Aorta (tissue), 5 donors: ENCODE data around the gene ARL5C. TPM values are rescaled to one million over a fixed set of nuclear protein-coding genes. Genes with fewer than 3 reads are reported as not detected.

Experiments
- ATAC-seq: fragments of 200-7000 bp; cut with Tn5 transposase; one replicate; pipeline ENCODE4 v1.9.1; 2022; ENCODE audit warnings: moderate library complexity; ENCODE audit not compliant: low FRiP score
- DNase-seq, 2 donors: peaks; one replicate each; pipeline ENCODE4 v3.0.0-alpha.2; 2020
- H3K27ac ChIP-seq, 2 donors: one replicate each; pipeline ENCODE4 v1.5.1; 2013; ENCODE audit warnings: low read length in 2 of 2, mild to moderate bottlenecking in 2 of 2, moderate library complexity in 2 of 2, control low read depth in 1 of 2, inconsistent platforms in 1 of 2, low read depth in 1 of 2
- H3K27me3 ChIP-seq, 2 donors: one replicate each; pipeline ENCODE4 v1.6.1; 2013; ENCODE audit warnings: control low read depth in 1 of 2, low read length in 1 of 2, mild to moderate bottlenecking in 1 of 2, moderate library complexity in 1 of 2; ENCODE audit not compliant: insufficient read depth in 2 of 2, control insufficient read depth in 1 of 2
- H3K36me3 ChIP-seq, 2 donors: one replicate each; pipeline ENCODE4 v1.6.1; 2013; ENCODE audit warnings: control low read depth in 1 of 2, low read length in 1 of 2, mild to moderate bottlenecking in 1 of 2; ENCODE audit not compliant: insufficient read depth in 2 of 2, control insufficient read depth in 1 of 2
- H3K4me1 ChIP-seq, 2 donors: one replicate each; pipeline ENCODE4 v1.6.1; 2013; ENCODE audit warnings: low read length in 2 of 2, control low read depth in 1 of 2, mild to moderate bottlenecking in 1 of 2, moderate library complexity in 1 of 2; ENCODE audit not compliant: insufficient read depth in 2 of 2, control insufficient read depth in 1 of 2
- H3K4me3 ChIP-seq, 2 donors: one replicate each; pipeline ENCODE4 v1.5.1; 2013; ENCODE audit warnings: low read length in 2 of 2, control low read depth in 1 of 2, mild to moderate bottlenecking in 1 of 2
- H3K9me3 ChIP-seq: one replicate; pipeline ENCODE4 v1.6.1; 2013; ENCODE audit warnings: mild to moderate bottlenecking, low read length; ENCODE audit not compliant: control insufficient read depth
- WGBS, 2 donors: extraction: QIAGEN DNeasy Blood & Tissue Kit; methylation state at CpG; one replicate each; pipeline ENCODE4 v1.1.7; 2013; 5-methylcytosine and 5-hydroxymethylcytosine counted together
- intact Hi-C, 2 donors: fragments of 100-400 bp; cut with DNase I; formaldehyde crosslinking; loops; one replicate each; pipeline versions ENCODE4 v1.14.2 to v1.15.0; 2022
- polyA plus RNA-seq, 2 donors: library from polyadenylated mRNA; stranded (reverse); fragments of 200-250 nt; gene quantifications; one replicate each; pipeline ENCODE4 v1.2.3, GENCODE V29; 2013
- total RNA-seq, 2 donors: library from RNA; stranded (reverse); fragmentation: NEBNext Ultra II Directional; extraction: Animal tissue kit (Norgen Biotek cat#: 25700); gene quantifications; one replicate each; pipeline ENCODE4 v1.2.1, GENCODE V29; 2021
- donor health status: healthy with polysubstance abuse.
- donor health status: Bipolar disorder and iron deficiency.
- donor health status: DM: no; HTN: no; CAD: no.
- donor health status: DM: no; HTN: no; CAD: no.
- donor health status: DM: yes; HTN: yes; CAD: no.

The ARL5C gene
- total and polyA plus RNA-seq, 4 donors, result 0.54 TPM; not detected in 3

DNA sequence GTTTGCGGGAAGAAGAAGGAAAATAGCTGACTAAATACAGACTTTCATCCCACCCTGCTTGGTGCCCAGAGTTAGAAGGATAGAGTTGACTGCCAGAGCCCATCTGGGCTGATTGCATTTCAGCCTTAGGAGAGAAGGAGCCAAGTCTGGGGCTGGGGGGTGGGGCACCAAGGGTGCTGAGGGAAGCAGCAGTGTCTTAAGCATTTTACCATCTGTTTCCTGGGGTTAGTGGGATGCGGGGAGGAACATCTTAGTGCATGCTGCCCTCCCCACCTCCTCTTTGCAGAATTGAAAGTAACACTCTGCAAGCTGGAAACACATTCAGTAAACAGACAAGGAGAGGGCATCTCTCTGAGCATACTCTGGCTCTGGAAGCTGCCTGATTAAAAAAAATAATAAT, 1.5 kb upstream of the ARL5C start:
- no peaks in the 10 kb centered on the region for H3K9me3 ChIP-seq
- no peak overlapping the region for H3K27ac ChIP-seq
- H3K4me3 ChIP-seq, result no peak overlapping the region
- DNase-seq, result no peak
- ATAC-seq, result no peak
- intact Hi-C loops, result no loop called here
- no peaks in the 10 kb centered on the region for H3K27me3 ChIP-seq
- no peaks in the 10 kb centered on the region for H3K36me3 ChIP-seq
- no peaks in the 10 kb centered on the region for H3K4me1 ChIP-seq
- WGBS, 2 donors, result 17 to 21% methylated on average over 2 of the region's 2 CpGs

DNA sequence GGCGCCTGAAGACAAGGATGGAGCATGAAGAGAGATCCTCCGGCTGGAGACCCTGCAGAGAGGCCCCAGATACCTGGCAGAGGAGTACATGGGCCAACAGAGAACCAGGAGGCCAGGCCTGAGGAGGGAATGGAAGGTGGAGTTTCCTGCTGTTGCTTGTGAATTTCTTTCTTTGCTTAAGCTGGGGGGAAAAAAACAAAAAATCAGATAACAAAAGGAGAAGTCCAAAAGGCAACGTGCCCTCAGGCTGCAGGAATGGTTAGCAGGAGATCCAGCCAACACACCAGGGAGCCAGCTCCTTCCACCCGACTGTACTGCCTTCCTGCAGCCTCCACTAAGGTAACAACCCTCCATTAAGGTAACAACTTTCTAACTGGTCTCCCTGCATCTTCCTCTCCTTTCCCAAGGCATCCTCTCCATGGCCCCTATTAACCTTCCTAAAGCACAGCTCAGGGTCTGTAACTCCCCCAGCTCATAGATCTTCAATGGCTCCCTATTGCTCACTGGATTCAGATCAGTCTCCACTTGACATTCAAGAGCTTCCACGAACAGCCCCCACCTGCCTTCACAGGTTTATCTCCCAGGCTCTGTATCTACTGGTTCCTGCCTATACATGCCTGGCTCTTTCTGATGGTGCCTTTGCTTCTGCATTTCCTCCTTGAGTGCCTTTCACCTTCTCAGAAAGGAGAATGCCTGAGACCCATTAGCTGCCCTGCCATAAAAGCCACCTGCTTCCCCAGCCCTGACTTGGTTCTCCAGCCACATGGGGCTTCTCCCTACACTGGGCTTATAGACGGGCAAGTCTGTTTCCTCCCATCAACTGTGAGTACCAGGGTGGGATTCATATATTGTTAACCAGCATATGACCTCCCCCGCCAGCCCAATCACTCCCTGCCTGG, 725 bp upstream of the ARL5C start:
- DNase-seq (no peak), ATAC-seq (no peak)
- H3K9me3 ChIP-seq, result no peaks in the 10 kb centered on the region
- intact Hi-C loops, result no loop called here
- H3K27ac ChIP-seq, result no peak overlapping the region
- no peaks in the 10 kb centered on the region for H3K36me3 ChIP-seq
- H3K4me1 ChIP-seq, result no peaks in the 10 kb centered on the region
- WGBS, 2 donors, result 47 to 48% methylated on average over 7 of the region's 7 CpGs
- no peaks in the 10 kb centered on the region for H3K27me3 ChIP-seq
- no peak overlapping the region for H3K4me3 ChIP-seq

DNA sequence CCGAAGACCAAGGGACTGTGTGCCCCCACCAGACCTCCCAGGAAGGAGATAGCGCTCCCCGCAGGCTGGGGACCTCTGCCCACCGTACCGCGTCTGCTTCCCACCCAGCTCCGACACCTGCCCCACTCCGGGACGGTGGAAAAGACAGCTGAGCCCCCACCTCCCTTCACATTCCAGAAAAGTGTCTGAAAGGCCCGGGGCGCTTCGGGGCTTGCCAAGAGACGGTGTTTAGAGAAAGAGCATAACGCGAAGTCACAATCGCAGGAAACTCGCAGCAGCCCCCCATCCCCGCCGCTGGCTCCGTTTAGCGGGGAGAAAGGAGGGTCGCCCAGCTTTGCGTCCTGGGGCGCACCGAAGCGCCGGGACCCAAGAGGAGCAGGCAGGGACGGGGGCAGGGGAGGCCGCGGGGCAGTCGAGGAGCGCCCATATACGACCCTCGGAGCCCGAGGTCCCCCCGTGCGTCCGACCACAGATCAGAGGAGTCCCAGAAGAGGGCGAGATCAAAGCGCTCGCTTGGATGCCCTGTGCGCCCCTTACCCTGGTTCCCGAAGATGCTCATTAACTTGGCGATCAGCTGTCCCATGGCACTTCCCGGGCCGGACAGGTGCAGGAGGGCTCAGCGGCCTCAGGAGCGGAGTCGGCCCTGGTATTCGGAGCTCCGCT, 652 bp downstream of the ARL5C start:
- ATAC-seq (peak; percentile 4), DNase-seq (no peak)
- no peaks in the 10 kb centered on the region for H3K36me3 ChIP-seq
- H3K4me3 ChIP-seq, result peak overlapping the region; percentile 0 to 23
- intact Hi-C loops, result no loop called here
- H3K27ac ChIP-seq, result no peak overlapping the region
- WGBS, 2 donors, result 18 to 21% methylated on average over 48 to 51 of the region's 51 CpGs
- H3K9me3 ChIP-seq, result no peaks in the 10 kb centered on the region
- H3K4me1 ChIP-seq, result no peaks in the 10 kb centered on the region
- H3K27me3 ChIP-seq, result no peaks in the 10 kb centered on the region

DNA sequence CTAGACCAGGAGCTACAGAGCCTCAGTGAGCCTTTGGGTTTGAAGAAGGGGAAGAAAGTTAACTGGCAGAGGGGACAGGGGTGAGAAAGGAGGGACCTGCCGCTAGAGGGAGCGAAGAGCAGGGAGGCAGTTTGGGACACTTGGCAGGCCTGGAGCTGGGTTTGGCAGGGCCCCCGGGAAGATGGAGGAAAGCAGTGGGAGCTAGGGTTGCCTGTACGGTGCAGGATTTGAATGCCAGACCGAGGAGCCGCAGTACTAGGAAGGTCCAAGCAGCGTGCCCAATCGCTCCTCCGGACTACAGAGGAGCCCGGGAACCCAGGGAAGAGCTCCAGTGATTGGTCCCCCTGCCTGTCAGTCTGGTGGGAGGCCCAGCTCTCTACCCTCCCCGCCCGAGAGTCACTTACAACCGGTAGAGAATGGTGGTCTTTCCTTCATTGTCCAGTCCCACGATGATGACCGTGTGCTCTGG, 1.3 kb downstream of the ARL5C start:
- no peaks in the 10 kb centered on the region for H3K9me3 ChIP-seq
- H3K4me3 ChIP-seq, result peak overlapping the region; percentile 0 to 32
- H3K4me1 ChIP-seq, result no peaks in the 10 kb centered on the region
- intact Hi-C loops, result no loop called here
- ATAC-seq (peak; percentile 93), DNase-seq (peak; percentile 96)
- H3K27me3 ChIP-seq, result no peaks in the 10 kb centered on the region
- H3K36me3 ChIP-seq, result no peaks in the 10 kb centered on the region
- no peak overlapping the region for H3K27ac ChIP-seq
- WGBS, 2 donors, result 0 to 2% methylated on average over 15 of the region's 15 CpGs

DNA sequence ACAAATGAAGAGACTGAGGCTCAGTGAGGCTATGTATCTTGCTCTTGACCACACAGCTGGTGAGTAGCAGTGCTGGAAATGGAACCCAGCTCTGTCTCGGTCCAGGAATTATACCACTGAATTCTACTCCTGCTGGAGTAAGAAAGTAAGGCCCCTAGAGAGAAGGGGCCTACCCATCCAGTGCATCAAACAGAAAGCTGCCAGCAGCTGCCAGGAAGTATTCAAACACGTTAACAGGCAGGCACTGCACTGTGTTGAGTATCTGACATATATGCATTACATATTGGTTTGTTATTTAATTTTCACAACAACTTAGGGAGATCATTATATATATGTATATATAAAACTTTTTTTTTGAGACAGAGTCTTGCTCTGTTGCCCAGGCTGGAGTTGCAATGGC, 4.0 kb downstream of the ARL5C start:
- H3K27ac ChIP-seq, result no peak overlapping the region
- H3K4me3 ChIP-seq, result no peak overlapping the region
- ATAC-seq (no peak), DNase-seq (no peak)
- H3K4me1 ChIP-seq, result no peaks in the 10 kb centered on the region
- no peaks in the 10 kb centered on the region for H3K27me3 ChIP-seq
- no peaks in the 10 kb centered on the region for H3K9me3 ChIP-seq
- no peaks in the 10 kb centered on the region for H3K36me3 ChIP-seq
- intact Hi-C loops, result no loop called here
- 81 to 85% methylated on average over 2 of the region's 2 CpGs for WGBS, 2 donors

DNA sequence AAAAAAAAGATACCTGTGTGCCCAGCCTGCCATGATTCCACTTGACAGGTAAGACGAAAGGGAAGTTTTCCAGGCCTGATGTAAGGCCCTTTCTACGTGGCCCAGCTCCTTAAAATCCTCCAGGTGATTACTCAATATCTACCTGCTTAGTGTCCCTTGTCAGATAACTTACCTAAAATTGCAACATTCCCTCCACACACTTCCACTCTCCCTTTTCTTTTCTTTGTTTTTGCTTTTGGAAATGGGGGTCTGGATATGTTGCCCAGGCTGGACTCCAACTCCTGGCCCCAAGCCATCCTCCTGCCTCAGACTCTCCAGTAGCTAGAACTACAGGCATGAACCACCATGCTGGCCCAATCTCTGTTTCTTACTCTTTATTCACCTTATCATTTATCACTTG, 7.3 kb downstream of the ARL5C start:
- 86 to 89% methylated on average over 2 of the region's 2 CpGs for WGBS, 2 donors
- H3K4me3 ChIP-seq, result no peak overlapping the region
- no peaks in the 10 kb centered on the region for H3K36me3 ChIP-seq
- no peaks in the 10 kb centered on the region for H3K4me1 ChIP-seq
- H3K27ac ChIP-seq, result no peak overlapping the region
- DNase-seq (no peak), ATAC-seq (no peak)
- intact Hi-C loops, result loop anchor here (10.0 kb wide), 3 partner anchors 284 to 484 kb away; partner anchors contain the start of genes CISD3 (in 1 of the 2), EPOP (in 1 of the 2) and LASP1 (in 1 of the 2)
- no peaks in the 10 kb centered on the region for H3K9me3 ChIP-seq
- H3K27me3 ChIP-seq, result no peaks in the 10 kb centered on the region

DNA sequence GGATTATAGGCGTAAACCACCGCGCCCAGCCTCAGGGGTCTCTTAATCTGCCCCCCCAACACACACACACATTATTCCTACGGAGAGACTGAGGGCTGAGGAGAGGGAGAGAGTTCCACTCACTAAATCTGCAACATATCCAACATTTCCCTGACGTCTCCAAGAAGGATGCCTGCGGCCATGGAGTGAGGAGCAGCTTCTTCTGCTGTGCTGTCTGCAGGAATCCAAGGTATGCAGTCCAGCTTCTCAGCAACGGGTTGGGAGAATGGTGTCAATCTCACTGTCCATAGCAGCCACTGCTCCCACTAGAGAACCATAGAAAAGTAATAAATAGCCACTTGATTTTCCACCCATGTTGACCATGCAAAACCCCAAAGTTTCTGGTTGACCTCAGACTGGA, 9.5 kb downstream of the ARL5C start:
- intact Hi-C loops, result loop anchor here (10.0 kb wide), 3 partner anchors 282 to 482 kb away; partner anchors contain the start of genes CISD3 (in 1 of the 2), EPOP (in 1 of the 2) and LASP1 (in 1 of the 2)
- H3K9me3 ChIP-seq, result no peaks in the 10 kb centered on the region
- 74 to 80% methylated on average over 7 of the region's 7 CpGs for WGBS, 2 donors
- no peaks in the 10 kb centered on the region for H3K36me3 ChIP-seq
- no peak overlapping the region for H3K4me3 ChIP-seq
- no peak overlapping the region for H3K27ac ChIP-seq
- no peaks in the 10 kb centered on the region for H3K27me3 ChIP-seq
- DNase-seq (no peak), ATAC-seq (no peak)
- no peaks in the 10 kb centered on the region for H3K4me1 ChIP-seq

DNA sequence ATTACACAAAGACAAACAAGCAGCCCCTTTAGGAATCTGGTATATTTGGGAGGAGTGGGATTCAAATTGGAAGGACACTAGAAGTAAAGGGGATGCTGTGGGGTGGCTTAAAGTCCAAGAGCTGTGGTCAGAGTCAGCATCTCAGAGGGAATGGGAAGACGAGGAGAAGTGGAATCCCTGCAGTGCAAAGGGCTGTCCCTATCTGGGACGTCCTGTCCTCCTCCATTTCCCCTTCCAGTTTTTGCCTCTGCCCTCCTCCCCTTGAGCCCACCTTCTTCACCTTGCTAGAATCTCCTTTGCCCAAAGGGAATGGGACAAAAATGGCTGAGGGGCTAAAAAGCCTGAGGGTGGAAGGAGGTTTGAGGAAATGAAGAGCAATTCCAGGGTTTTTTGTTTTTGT, 10.3 kb downstream of the ARL5C start:
- ATAC-seq (no peak), DNase-seq (no peak)
- 50 to 67% methylated on average over 2 of the region's 2 CpGs for WGBS, 2 donors
- Histone ChIP-seq H3K4me1 (no peaks in the 10 kb centered on the region), H3K27ac (no peak overlapping the region), H3K9me3 (no peaks in the 10 kb centered on the region), H3K27me3 (no peaks in the 10 kb centered on the region), H3K36me3 (no peaks in the 10 kb centered on the region), H3K4me3 (no peak overlapping the region)
- intact Hi-C loops, result loop anchor here (10.0 kb wide), 3 partner anchors 281 to 481 kb away; partner anchors contain the start of genes CISD3 (in 1 of the 2), EPOP (in 1 of the 2) and LASP1 (in 1 of the 2)
